Raji (cell line): Measurements from ENCODE around the gene BCLAF1.
A peak's percentile ranks its signal among the peaks of the same experiment; 100 is the strongest.

Experiments used
- POLR2A ChIP-seq: IDR thresholded peaks from 2 replicates; pipeline ENCODE4 v1.6.1; 2011; ENCODE audit warnings: low read depth, low read length, control low read depth; ENCODE audit not compliant: insufficient read depth

The BCLAF1 gene

GRCh38 chr6:136284909-136285308 is 4.7 kb downstream of the BCLAF1 start:
- TF ChIP-seq POLR2A, result no peak

- TF ChIP-seq POLR2A, result no peak
Observed at GRCh38 chr6:136282906-136283305, 6.7 kb downstream of the BCLAF1 start.

DNA sequence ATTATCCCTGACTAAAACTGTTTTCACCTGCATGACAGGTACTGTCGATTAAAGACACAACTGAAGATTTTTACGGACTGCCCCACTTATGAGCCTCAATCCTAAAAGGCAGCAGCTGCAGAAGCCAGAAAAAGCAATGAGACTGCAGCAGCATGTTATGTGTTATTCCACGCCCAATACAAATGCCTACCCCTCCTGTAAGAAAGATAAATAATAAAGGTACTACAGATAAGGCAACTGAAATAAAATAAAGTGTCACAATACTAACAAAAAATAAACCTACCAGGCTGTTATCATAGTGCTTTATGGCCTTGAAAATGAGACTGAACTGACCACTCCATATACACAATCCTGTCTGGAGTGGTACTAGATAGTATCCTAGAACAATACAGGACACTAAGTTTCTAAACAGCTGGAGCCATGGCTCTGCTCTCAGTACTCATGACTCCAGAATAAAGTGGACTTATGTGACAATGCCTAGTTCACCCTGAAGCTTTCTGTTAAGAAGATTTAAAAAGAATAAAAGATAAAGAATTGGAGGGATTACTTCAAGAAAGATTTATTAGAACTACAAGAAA is 9.5 kb downstream of the BCLAF1 start:
- TF ChIP-seq POLR2A, result no peak

GRCh38 chr6:136274062-136274461 is 15.6 kb downstream of the BCLAF1 start:
- no peak for TF ChIP-seq POLR2A

GRCh38 chr6:136265101-136265500 is 24.5 kb downstream of the BCLAF1 start:
- no peak for TF ChIP-seq POLR2A

DNA sequence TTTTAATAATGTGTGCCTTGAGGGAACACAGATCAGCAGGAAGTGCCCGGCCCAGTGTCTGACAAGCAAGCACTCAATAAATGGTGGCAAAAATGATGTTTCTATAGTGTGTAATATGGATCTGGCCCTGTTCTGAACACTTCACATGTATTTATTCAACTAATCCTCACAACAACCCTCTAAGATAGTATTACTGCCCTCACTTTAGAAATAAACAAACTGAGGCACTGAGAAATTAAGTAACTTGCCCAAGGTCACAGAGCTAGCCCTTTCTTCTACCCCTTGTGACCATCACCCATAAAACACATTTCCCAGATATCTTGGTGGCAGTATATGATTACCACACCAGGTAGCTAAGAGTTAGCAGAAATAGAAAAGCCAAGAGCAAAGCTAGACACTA is 26.7 kb downstream of the BCLAF1 start:
- TF ChIP-seq POLR2A, result no peak

GRCh38 chr6:136254851-136255466 is 34.7 kb downstream of the BCLAF1 start:
- TF ChIP-seq POLR2A, result no peak

GRCh38 chr6:136253734-136254133 is 35.9 kb downstream of the BCLAF1 start:
- TF ChIP-seq POLR2A, result no peak

- no peak for TF ChIP-seq POLR2A
Observed at GRCh38 chr6:136252441-136252840, 37.2 kb downstream of the BCLAF1 start.

DNA sequence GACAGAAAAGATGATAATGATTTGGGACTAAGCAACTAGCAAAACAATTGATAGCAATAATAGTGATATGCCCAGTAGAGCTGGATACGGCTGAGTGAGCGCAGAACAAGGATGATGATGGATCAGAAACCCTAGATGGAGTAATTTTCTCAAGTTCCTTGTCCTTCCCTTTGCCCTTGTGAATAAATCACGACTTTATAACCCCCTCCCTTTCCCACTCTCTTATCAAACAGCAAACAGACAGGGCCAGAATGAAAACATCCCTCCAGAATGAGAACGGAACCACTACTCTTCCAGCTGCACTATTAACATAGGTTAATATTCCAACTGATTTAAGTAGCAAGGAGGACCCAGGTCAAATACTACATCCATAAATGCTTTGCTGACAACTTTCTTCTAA is 38.3 kb downstream of the BCLAF1 start:
- TF ChIP-seq POLR2A, result no peak

GRCh38 chr6:136250686-136251008 is 39.0 kb downstream of the BCLAF1 start:
- no peak for TF ChIP-seq POLR2A

DNA sequence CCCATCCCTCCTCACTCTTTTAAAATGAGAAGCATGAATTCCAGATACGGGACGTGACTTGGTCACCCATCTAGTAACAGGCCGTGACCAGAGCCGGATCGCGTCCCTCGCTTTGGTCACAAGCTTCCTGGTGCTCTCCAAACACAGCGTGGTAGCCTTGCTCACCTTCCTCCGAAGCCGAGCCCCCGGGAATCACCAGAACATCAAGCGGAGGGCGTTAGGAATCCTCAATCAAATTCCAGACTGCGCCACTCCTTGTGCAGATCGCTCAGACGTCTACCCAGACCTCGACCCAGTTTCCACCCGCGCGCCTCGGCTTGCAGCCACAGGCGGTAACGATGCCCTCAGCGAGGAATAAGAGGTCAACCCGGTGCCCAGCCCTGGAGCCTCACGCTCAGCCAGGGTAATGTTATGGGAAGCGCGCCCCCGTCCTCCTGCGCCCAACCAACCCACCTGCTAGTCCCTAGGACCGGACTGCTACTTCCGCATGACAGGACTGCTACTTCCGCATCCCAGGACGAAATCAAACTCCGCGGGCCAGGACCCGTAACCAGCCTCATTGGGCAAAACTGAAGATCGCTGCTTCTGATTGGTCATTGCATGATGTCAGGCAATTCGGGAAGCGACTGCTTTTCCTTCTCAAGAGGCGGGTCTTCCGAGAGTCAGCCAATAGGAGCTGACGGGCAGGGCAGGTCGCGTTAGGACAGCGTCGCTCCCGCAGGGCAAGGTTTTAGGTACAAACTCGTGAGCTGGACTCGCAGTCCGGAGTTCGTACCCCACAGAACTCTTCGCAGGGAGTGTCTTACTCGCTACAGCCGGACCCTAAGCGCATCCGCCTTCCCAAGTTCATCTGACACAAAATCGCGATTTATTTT is 39.6 kb downstream of the BCLAF1 start, which contains the start of gene MTFR2:
Gene MTFR2 (minus strand): TSS at position 501 of the 875 bp plus-strand sequence. CDS start 1,212 bp downstream, outside the sequence.
- TF ChIP-seq POLR2A, result peak; percentile 93

GRCh38 chr6:136249336-136249735 is 40.3 kb downstream of the BCLAF1 start:
- TF ChIP-seq POLR2A, result no peak

DNA sequence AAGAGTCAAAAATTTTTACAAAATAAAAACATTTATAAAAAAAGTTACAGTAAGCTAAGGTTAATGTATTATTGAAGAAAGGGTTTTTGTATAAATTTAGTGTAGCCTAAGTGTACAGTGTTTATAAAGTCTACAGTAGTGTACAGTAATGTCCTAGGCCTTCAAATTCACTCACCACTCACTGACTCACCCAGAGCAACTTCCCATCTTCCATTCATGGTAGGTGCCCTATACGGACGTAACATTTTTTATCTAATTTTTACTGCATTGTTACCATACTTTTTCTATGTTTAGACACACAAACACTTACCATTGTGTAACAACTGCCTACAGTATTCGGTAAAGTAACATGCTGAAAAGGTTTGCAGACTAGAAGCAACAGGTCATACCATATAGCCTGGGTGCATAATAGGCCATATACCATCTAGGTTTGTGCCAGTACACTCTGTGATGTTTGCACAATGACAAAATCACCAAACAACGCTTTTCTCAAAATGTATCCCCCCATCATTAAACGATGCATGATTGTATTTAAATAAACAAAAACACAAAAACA is 45.5 kb downstream of the BCLAF1 start:
- TF ChIP-seq POLR2A, result no peak

DNA sequence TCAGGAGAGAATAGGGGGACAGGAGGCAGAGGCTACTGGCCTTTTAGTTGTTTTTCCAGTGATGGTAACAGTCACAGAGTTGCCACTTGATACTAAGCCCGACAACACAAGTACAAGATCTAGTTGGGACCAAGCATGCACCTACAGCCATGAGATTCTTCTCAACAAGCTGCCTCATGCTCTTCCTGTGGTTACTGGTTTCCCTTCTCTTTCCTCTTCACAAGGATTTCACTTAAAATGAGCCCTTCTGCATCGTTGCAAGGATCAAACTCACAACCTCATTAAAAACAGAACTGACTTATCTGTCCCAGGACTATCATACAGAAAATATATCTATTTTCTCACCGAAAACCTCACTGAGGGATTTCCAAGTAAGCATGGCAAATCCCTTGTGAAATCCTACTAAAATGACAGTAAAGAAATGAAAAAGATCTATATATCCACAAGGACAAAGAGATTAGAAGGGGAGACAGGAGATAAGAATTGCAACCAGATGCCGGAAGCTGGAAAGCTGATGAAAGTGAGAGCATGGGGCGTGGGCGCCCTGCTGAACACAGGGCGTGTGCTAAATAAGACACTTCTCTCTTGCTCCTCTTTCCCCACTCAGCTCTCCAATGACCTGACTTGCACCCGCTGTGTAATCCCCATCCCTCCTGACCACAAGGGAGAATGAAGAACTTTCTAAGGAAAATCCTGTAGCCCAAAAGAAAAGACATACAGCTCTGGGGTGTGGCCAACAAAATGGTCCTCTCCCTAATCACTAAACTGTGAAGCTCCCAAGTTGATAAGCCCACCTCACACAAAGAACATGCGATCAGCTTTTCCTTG is 53.0 kb downstream of the BCLAF1 start:
- no peak for TF ChIP-seq POLR2A
